Liver (tissue), 3 donors: ENCODE results near the gene PTPN14.

ENCODE experiments used
- CTCF ChIP-seq: fragments of 150-350 bp; IDR thresholded peaks from 2 replicates; pipeline ENCODE4 v1.5.1; 2017; ENCODE audit warnings: improper control_type of control experiment, low read depth, low read length; ENCODE audit not compliant: missing input control
- EGR1 ChIP-seq, 2 donors: IDR thresholded peaks; 2 replicates each; pipeline ENCODE4 v1.6.1; 2016 to 2018; ENCODE audit warnings: antibody characterized with exemption in 2 of 2, low read depth in 2 of 2
- GABPA ChIP-seq, 2 donors: IDR thresholded peaks in 1 of 2; conservative IDR thresholded peaks in 1 of 2; 2 replicates each; pipeline ENCODE4 v1.6.1; 2016; ENCODE audit warnings: antibody characterized with exemption in 2 of 2, mild to moderate bottlenecking in 1 of 2, moderate library complexity in 1 of 2
- HNF4G ChIP-seq: IDR thresholded peaks from 2 replicates; pipeline ENCODE4 v1.6.1; 2016; ENCODE audit warnings: antibody characterized with exemption
- ZBTB33 ChIP-seq: IDR thresholded peaks from 2 replicates; pipeline ENCODE4 v1.6.1; 2016; ENCODE audit warnings: antibody characterized with exemption
- donor health status: healthy.
- donor health status: healthy.

GRCh38 chr1:214370615-214371014, 180.8 kb downstream of the PTPN14 start:
- no peak for TF ChIP-seq GABPA (IDR thresholded peaks at IDR 0.05 in 1 of 2, conservative IDR thresholded peaks at IDR 0.05 in 1 of 2)
- TF ChIP-seq EGR1 (IDR thresholded peaks at IDR 0.05; ENCODE audit: low read depth in 2 of 2): no peak
- TF ChIP-seq HNF4G: no peak
- no peak for TF ChIP-seq CTCF
- no peak for TF ChIP-seq ZBTB33
